ENCODE measurements around the gene TP53RK.

TP53RK gene

GRCh38 chr20:46649965-46650542 lies 39.2 kb downstream of the TP53RK start:
- CTCF ChIA-PET: interaction anchor here (1.2 kb wide), 1 partner anchor 31 kb away, joined by 6 read pairs; no protein-coding TSS in a partner anchor

More at GRCh38 chr20:46649965-46650542, 39.2 kb downstream of the TP53RK start:
- POLR2A ChIA-PET: no interaction called here
- Histone ChIP-seq H3K4me3 (ENCODE audit: low read depth, low read length) (no peak overlapping the region), H3K4me1 (ENCODE audit: control insufficient read depth, insufficient read depth, low read length) (no peaks in the 10 kb centered on the region), H3K36me3 (ENCODE audit: control insufficient read depth in 2 of 2, insufficient read depth in 1 of 2, low read length in 2 of 2) (no peaks in the 10 kb centered on the region), H3K27ac (ENCODE audit: extremely low read depth, low read depth, low read length) (no peak overlapping the region), H3K9me3 (ENCODE audit: control insufficient read depth, insufficient read depth, low read depth, low read length) (no peaks in the 10 kb centered on the region)
- TF ChIP-seq ZSCAN18 (tag by site-specific recombination; IDR thresholded peaks at IDR 0.05) (no peak), PATZ1 (tag by site-specific recombination; IDR thresholded peaks at IDR 0.05) (no peak), ZNF677 (tag by site-specific recombination; IDR thresholded peaks at IDR 0.05) (no peak), ZNF555 (tag by site-specific recombination; conservative IDR thresholded peaks at IDR 0.05) (no peak), ZNF280C (tag by site-specific recombination; IDR thresholded peaks at IDR 0.05) (no peak), ZNF169 (tag by site-specific recombination; IDR thresholded peaks at IDR 0.05) (no peak), ZNF138 (tag by site-specific recombination; IDR thresholded peaks at IDR 0.05; ENCODE audit: borderline replicate concordance) (no peak), INSM2 (tag by site-specific recombination; IDR thresholded peaks at IDR 0.05) (no peak), ZNF544 (tag by site-specific recombination; IDR thresholded peaks at IDR 0.05) (no peak), ZNF701 (tag by site-specific recombination; IDR thresholded peaks at IDR 0.05) (no peak), ZNF488 (tag by site-specific recombination; IDR thresholded peaks at IDR 0.05) (no peak), ZNF558 (tag by site-specific recombination; IDR thresholded peaks at IDR 0.05) (no peak), ZNF623 (tag by site-specific recombination; IDR thresholded peaks at IDR 0.05) (no peak), ZNF585B (tag by site-specific recombination; IDR thresholded peaks at IDR 0.05) (no peak), ZNF596 (tag by site-specific recombination; IDR thresholded peaks at IDR 0.05) (no peak)
